ENCODE measurements around the gene GALNT10. TPM values are rescaled to one million over a fixed set of nuclear protein-coding genes. Genes with fewer than 3 reads are reported as not detected.

The GALNT10 gene
- total RNA-seq, 2 donors from 2014 or later: 30.2 to 43.4 TPM

DNA sequence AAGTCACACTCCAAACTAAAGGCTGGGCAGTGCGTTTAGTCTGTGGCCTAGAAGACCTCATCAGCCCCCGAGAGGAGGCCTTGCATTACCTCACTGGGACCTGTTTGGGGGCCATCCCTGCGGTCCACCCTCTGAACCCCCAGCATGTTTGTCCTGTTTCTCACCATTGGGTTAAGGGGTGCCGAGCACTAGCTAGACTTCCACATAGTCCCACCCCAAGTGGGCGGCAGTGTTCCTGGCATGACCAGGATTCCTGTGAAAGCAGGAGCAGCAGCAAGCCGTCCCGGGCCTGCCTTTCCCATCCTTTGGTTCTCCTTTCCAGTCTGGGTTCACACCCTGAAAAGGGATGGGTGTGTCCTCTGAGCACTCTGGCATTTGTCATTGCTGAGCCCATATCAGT, 228.7 kb downstream of the GALNT10 start:
- WGBS, 2 experiments (ENCODE audit: insufficient coverage in 1 of 2, insufficient read length in 1 of 2): 93 to 95% methylated on average over 6 to 7 of the region's 7 CpGs
- H3K27ac ChIP-seq (ENCODE audit: low read depth, low read length): no peak overlapping the region
- peaks cover 12% of the 10 kb centered on the region for H3K9me3 ChIP-seq (ENCODE audit: control insufficient read depth, low read length)
- Mint-ChIP-seq H3K4me3 (no peak overlapping the region), H3K36me3 (ENCODE audit: low read depth) (peaks cover 21% of the 10 kb centered on the region), H3K27me3 (ENCODE audit: insufficient read depth) (no peaks in the 10 kb centered on the region), H3K4me1 (peaks cover 5% of the 10 kb centered on the region), H3K9me3 (peaks cover 2% of the 10 kb centered on the region), H3K27ac (no peak overlapping the region)
- no peak overlapping the region for H3K4me3 ChIP-seq (ENCODE audit: low read length)
- H3K36me3 ChIP-seq (ENCODE audit: control insufficient read depth, insufficient read depth, low read length): peaks cover 40% of the 10 kb centered on the region
- no peaks in the 10 kb centered on the region for H3K27me3 ChIP-seq (ENCODE audit: control insufficient read depth, insufficient read depth, low read length, poor library complexity, severe bottlenecking)
- H3K4me1 ChIP-seq (ENCODE audit: control insufficient read depth, insufficient read depth, low read length): no peaks in the 10 kb centered on the region
- DNase-seq: no peak
- H3K9ac ChIP-seq (ENCODE audit: extremely low read depth, low read length, poor library complexity, severe bottlenecking): no peak overlapping the region
- TF ChIP-seq, protein P1, sequence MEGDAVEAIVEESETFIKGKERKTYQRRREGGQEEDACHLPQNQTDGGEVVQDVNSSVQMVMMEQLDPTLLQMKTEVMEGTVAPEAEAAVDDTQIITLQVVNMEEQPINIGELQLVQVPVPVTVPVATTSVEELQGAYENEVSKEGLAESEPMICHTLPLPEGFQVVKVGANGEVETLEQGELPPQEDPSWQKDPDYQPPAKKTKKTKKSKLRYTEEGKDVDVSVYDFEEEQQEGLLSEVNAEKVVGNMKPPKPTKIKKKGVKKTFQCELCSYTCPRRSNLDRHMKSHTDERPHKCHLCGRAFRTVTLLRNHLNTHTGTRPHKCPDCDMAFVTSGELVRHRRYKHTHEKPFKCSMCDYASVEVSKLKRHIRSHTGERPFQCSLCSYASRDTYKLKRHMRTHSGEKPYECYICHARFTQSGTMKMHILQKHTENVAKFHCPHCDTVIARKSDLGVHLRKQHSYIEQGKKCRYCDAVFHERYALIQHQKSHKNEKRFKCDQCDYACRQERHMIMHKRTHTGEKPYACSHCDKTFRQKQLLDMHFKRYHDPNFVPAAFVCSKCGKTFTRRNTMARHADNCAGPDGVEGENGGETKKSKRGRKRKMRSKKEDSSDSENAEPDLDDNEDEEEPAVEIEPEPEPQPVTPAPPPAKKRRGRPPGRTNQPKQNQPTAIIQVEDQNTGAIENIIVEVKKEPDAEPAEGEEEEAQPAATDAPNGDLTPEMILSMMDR (conservative IDR thresholded peaks at IDR 0.05): no peak

DNA sequence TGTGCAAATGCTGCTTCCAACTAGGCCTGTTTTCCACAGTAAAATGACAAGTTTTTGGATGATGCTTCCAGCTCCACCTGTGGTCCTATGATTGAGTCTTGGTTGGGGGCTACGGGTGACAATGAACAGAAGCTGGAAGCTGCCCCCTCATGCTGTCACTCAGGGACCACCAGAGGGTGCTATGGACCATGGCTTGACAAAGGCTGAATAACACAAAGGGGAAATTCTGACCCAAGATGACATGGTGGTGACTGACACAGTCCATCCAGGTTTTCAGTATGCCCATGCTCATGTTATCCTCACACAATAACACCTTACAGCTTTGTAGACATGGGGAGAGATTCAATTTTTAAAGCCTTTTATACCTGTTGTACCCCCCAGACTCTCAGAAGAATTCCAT, 231.3 kb downstream of the GALNT10 start:
- H3K9ac ChIP-seq (ENCODE audit: extremely low read depth, low read length, poor library complexity, severe bottlenecking): no peak overlapping the region
- H3K27ac Mint-ChIP-seq: no peak overlapping the region
- H3K36me3 ChIP-seq (ENCODE audit: control insufficient read depth, insufficient read depth, low read length): peaks cover 21% of the 10 kb centered on the region
- no peaks in the 10 kb centered on the region for H3K4me1 ChIP-seq (ENCODE audit: control insufficient read depth, insufficient read depth, low read length)
- peaks cover 14% of the 10 kb centered on the region for H3K36me3 Mint-ChIP-seq (ENCODE audit: low read depth)
- peaks cover 5% of the 10 kb centered on the region for H3K4me1 Mint-ChIP-seq
- peaks cover 2% of the 10 kb centered on the region for H3K9me3 Mint-ChIP-seq
- no peak overlapping the region for H3K4me3 Mint-ChIP-seq
- peak; percentile 81 for DNase-seq
- H3K27me3 ChIP-seq (ENCODE audit: control insufficient read depth, insufficient read depth, low read length, poor library complexity, severe bottlenecking): no peaks in the 10 kb centered on the region
- H3K9me3 ChIP-seq (ENCODE audit: control insufficient read depth, low read length): peaks cover 12% of the 10 kb centered on the region
- 40 to 89% methylated on average over 1 of the region's 1 CpG for WGBS, 2 experiments (ENCODE audit: insufficient coverage in 1 of 2, insufficient read length in 1 of 2)
- TF ChIP-seq, protein P1 (conservative IDR thresholded peaks at IDR 0.05): peak; percentile 86
- H3K27ac ChIP-seq (ENCODE audit: low read depth, low read length): no peak overlapping the region
- no peaks in the 10 kb centered on the region for H3K27me3 Mint-ChIP-seq (ENCODE audit: insufficient read depth)
- H3K4me3 ChIP-seq (ENCODE audit: low read length): no peak overlapping the region

DNA sequence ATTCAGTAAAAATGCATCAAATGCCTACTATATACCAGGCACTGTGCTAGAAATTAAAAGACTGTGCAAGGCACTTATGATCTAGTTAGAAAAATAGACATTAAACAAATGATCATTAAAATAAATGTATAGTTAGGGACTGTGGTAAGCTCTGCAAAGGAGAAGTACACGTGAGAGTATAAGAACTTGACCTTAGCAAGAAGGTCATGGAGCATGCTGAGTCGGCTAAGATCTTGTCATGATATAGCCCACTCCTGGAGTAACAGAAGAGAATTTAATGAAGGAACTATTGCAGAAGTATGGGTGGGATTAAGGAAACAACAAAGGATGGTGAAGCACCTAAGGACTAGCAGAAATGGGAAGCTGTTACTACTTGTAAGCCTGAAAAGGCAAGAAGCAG, 231.8 kb downstream of the GALNT10 start:
- H3K27ac ChIP-seq (ENCODE audit: low read depth, low read length): no peak overlapping the region

More for the DNA sequence above, 231.8 kb downstream of the GALNT10 start:
- WGBS, 2 experiments (ENCODE audit: insufficient coverage in 1 of 2, insufficient read length in 1 of 2): 90 to 91% methylated on average over 2 of the region's 2 CpGs
- H3K36me3 ChIP-seq (ENCODE audit: control insufficient read depth, insufficient read depth, low read length): peaks cover 17% of the 10 kb centered on the region
- no peak for DNase-seq
- TF ChIP-seq, protein P1 (conservative IDR thresholded peaks at IDR 0.05): no peak
- H3K4me1 ChIP-seq (ENCODE audit: control insufficient read depth, insufficient read depth, low read length): no peaks in the 10 kb centered on the region
- H3K4me3 Mint-ChIP-seq: no peak overlapping the region
- no peak overlapping the region for H3K27ac Mint-ChIP-seq
- H3K4me3 ChIP-seq (ENCODE audit: low read length): no peak overlapping the region
- H3K27me3 ChIP-seq (ENCODE audit: control insufficient read depth, insufficient read depth, low read length, poor library complexity, severe bottlenecking): no peaks in the 10 kb centered on the region
- no peak overlapping the region for H3K9ac ChIP-seq (ENCODE audit: extremely low read depth, low read length, poor library complexity, severe bottlenecking)
- peaks cover 14% of the 10 kb centered on the region for H3K36me3 Mint-ChIP-seq (ENCODE audit: low read depth)
- peaks cover 2% of the 10 kb centered on the region for H3K9me3 Mint-ChIP-seq
- peaks cover 12% of the 10 kb centered on the region for H3K9me3 ChIP-seq (ENCODE audit: control insufficient read depth, low read length)
- no peaks in the 10 kb centered on the region for H3K27me3 Mint-ChIP-seq (ENCODE audit: insufficient read depth)
- H3K4me1 Mint-ChIP-seq: peaks cover 5% of the 10 kb centered on the region

Measured in endodermal cell (in vitro differentiated cells).